ENCODE data around the gene NFATC3.
A peak's percentile ranks its signal among the peaks of the same experiment; 100 is the strongest.
"Not testable (repeated sequence)": the region's sequence is repeated elsewhere in the genome, so short reads cannot be mapped to it uniquely, and the experiment has no call there.

Gene NFATC3

GRCh38 chr16:68120496-68120895 lies 35.3 kb downstream of the NFATC3 start:
- not testable (repeated sequence) for DNase-seq (ENCODE audit: low read depth)

GRCh38 chr16:68126395-68126794 lies 41.2 kb downstream of the NFATC3 start:
- DNase-seq (ENCODE audit: low read depth), result no peak

- DNase-seq (ENCODE audit: low read depth), result no peak
Measured at GRCh38 chr16:68128577-68129305, 43.6 kb downstream of the NFATC3 start.

GRCh38 chr16:68130520-68130919 lies 45.4 kb downstream of the NFATC3 start:
- no peak for DNase-seq (ENCODE audit: low read depth)

GRCh38 chr16:68131813-68132706 lies 46.9 kb downstream of the NFATC3 start:
- DNase-seq (ENCODE audit: low read depth), result no peak

GRCh38 chr16:68133000-68133399 lies 47.8 kb downstream of the NFATC3 start:
- DNase-seq (ENCODE audit: low read depth), result not testable (repeated sequence)

- no peak for DNase-seq (ENCODE audit: low read depth)
Measured at GRCh38 chr16:68134644-68135043, 49.5 kb downstream of the NFATC3 start.

GRCh38 chr16:68136515-68136914 lies 51.3 kb downstream of the NFATC3 start:
- DNase-seq (ENCODE audit: low read depth), result no peak

- no peak for DNase-seq (ENCODE audit: low read depth)
Measured at GRCh38 chr16:68144008-68144407, 58.8 kb downstream of the NFATC3 start.

GRCh38 chr16:68146585-68146984 lies 61.4 kb downstream of the NFATC3 start:
- peak; percentile 74 for DNase-seq (ENCODE audit: low read depth)

GRCh38 chr16:68147444-68147843 lies 62.3 kb downstream of the NFATC3 start:
- peak; percentile 14 for DNase-seq (ENCODE audit: low read depth)

- no peak for DNase-seq (ENCODE audit: low read depth)
Measured at GRCh38 chr16:68149596-68149995, 64.4 kb downstream of the NFATC3 start.

- no peak for DNase-seq (ENCODE audit: low read depth)
Measured at GRCh38 chr16:68155425-68155824, 70.3 kb downstream of the NFATC3 start.

- no peak for DNase-seq (ENCODE audit: low read depth)
Measured at GRCh38 chr16:68162413-68162812, 77.2 kb downstream of the NFATC3 start.

- not testable (repeated sequence) for DNase-seq (ENCODE audit: low read depth)
Measured at GRCh38 chr16:68163275-68163674, 78.1 kb downstream of the NFATC3 start.

GRCh38 chr16:68166264-68166663 lies 81.1 kb downstream of the NFATC3 start:
- DNase-seq (ENCODE audit: low read depth), result no peak

GRCh38 chr16:68179196-68179795 lies 94.1 kb downstream of the NFATC3 start:
- DNase-seq (ENCODE audit: low read depth), result peak; percentile 67

- no peak for DNase-seq (ENCODE audit: low read depth)
Measured at GRCh38 chr16:68179855-68180254, 94.7 kb downstream of the NFATC3 start.

GRCh38 chr16:68183046-68183445 lies 97.9 kb downstream of the NFATC3 start:
- no peak for DNase-seq (ENCODE audit: low read depth)

- DNase-seq (ENCODE audit: low read depth), result no peak
Measured at GRCh38 chr16:68186877-68187276, 101.7 kb downstream of the NFATC3 start.

- DNase-seq (ENCODE audit: low read depth), result no peak
Measured at GRCh38 chr16:68187505-68187904, 102.3 kb downstream of the NFATC3 start.

GRCh38 chr16:68188170-68188569 lies 103.0 kb downstream of the NFATC3 start:
- no peak for DNase-seq (ENCODE audit: low read depth)

- DNase-seq (ENCODE audit: low read depth), result peak; percentile 3
Measured at GRCh38 chr16:68190081-68190480, 104.9 kb downstream of the NFATC3 start.

Data from amniotic epithelial cell (primary cell).